Measurements from ENCODE around the gene STX16. TPM values are rescaled to one million over a fixed set of nuclear protein-coding genes. Genes with fewer than 3 reads are reported as not detected.

STX16 gene
- total RNA-seq, 1 donor = 26.5 TPM

DNA sequence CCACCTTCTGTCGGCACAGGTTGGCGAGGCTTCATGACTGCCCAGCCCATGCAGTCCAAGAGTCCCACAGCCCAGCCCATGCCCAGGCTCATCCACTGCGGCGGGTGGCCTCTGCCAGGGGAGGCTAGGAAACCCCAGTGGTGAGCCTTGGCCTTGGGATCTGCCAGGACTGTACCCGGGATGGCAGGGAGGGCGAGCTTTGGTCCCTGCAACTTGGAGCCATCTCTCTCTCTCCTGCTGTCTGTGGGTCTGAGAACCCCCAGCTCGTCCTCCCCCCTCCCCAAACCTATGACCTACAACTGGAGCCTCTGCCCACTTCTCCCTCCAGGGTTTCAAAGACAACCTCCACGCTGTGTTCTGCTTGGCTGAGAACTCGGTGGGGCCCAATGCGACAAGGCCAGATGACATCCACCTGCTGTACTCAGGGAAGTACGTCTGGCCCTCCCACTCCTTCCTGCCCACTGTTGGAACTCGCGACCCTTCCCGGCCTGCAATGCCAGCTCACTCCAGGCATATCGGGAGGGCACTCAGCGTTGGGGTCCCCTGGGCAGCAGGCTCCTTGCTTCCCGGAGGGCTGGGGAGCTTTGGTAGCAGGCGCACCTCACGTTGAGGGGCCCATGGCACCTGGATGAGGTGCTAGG is 61.2 kb downstream of the STX16 start:
- no peak for DNase-seq (ENCODE audit: low read depth)
- no peak overlapping the region for H3K4me3 ChIP-seq (ENCODE audit: low read depth, low read length)
- TF ChIP-seq, protein P1, sequence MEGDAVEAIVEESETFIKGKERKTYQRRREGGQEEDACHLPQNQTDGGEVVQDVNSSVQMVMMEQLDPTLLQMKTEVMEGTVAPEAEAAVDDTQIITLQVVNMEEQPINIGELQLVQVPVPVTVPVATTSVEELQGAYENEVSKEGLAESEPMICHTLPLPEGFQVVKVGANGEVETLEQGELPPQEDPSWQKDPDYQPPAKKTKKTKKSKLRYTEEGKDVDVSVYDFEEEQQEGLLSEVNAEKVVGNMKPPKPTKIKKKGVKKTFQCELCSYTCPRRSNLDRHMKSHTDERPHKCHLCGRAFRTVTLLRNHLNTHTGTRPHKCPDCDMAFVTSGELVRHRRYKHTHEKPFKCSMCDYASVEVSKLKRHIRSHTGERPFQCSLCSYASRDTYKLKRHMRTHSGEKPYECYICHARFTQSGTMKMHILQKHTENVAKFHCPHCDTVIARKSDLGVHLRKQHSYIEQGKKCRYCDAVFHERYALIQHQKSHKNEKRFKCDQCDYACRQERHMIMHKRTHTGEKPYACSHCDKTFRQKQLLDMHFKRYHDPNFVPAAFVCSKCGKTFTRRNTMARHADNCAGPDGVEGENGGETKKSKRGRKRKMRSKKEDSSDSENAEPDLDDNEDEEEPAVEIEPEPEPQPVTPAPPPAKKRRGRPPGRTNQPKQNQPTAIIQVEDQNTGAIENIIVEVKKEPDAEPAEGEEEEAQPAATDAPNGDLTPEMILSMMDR (IDR thresholded peaks at IDR 0.05; ENCODE audit: insufficient read depth, low read length) = no peak

DNA sequence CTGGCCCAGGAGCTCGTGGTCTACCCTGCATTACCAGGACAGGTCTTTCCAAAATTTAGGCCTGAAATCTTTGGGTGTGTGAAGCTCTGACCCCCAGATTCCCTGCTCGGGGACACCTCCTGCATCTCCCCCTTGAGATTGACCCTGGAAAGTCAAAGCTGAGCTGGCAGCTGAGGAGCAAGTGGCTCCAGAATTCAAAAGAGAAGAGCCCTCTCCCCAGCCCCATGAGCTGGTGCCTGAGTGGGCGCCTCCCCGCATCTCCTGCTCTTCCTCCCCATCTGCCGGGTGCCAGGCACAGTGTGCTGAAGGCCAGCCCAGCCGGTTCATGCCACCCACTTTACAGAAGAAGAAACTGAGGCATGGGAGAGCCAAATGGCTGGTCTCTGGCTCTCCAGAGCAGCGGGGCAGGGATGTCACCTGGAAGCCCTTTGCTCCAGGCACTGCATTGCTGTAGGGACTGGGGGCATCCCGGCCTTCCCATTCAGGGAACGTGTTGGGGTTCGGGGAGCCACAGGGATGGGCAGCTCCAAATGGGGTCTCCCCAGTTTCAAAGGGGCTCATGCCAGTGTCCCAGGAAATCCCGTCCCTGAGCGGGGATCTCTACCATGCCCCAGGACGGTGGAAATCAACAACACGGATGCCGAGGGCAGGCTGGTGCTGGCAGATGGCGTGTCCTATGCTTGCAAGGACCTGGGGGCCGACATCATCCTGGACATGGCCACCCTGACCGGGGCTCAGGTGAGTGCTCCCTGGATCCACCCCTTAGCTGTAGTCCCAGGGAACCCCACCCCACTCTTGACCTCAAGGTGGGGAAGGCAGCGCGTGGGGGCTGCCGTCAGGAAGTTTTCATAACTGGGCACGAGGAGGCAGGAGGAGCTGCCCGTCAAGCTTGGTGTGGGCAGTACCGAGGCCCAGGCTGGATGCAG is 62.0 kb downstream of the STX16 start:
- DNase-seq (ENCODE audit: low read depth) = no peak
- H3K4me3 ChIP-seq (ENCODE audit: low read depth, low read length) = no peak overlapping the region
- TF ChIP-seq, protein P1 (IDR thresholded peaks at IDR 0.05; ENCODE audit: insufficient read depth, low read length) = no peak

DNA sequence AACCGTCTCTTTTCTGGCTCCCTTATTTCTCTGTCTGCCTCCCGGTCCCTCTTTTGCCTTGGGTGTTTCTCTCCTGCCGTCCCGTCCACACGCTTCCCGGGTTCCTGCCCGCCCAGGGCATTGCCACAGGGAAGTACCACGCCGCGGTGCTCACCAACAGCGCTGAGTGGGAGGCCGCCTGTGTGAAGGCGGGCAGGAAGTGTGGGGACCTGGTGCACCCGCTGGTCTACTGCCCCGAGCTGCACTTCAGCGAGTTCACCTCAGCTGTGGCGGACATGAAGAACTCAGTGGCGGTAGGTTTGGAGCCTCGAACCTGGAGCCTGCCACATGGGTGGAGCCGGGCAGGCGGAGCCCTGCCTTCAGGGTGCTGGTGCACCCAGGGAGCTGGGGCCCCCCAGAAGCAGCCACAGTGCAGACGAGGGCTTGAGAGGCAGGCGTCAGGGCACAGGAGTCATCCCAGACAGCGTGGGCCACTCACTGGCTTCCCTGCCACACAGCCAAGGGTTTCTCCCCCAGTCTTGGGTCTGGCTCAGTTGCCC is 62.8 kb downstream of the STX16 start:
- TF ChIP-seq, protein P1 (IDR thresholded peaks at IDR 0.05; ENCODE audit: insufficient read depth, low read length) = no peak
- H3K4me3 ChIP-seq (ENCODE audit: low read depth, low read length) = no peak overlapping the region
- DNase-seq (ENCODE audit: low read depth) = no peak

DNA sequence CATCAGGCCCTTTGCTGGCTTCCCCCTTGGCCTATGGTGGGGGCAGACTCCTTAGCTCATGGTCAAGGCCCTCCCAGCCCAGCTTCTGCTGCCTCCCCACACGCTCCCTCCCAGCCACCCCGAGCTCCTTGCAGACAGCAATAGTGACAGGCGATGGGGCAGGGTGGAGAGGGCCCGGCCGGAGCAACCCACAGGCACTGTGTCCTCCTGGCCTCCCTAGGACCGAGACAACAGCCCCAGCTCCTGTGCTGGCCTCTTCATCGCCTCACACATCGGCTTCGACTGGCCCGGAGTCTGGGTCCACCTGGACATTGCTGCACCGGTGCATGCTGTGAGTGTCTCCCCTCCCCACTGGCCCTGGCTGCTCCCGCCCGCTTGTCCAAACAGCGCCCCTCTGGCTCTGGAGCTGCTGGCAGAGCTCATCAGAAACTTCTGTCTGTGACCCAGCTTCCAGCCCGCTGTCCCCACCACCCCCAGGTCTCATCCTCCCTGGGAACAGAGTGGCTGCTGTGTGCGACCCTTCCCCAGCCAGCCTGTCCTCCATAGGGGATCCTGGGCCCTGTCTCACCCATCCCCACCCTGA is 63.3 kb downstream of the STX16 start:
- no peak overlapping the region for H3K4me3 ChIP-seq (ENCODE audit: low read depth, low read length)
- TF ChIP-seq, protein P1 (IDR thresholded peaks at IDR 0.05; ENCODE audit: insufficient read depth, low read length) = no peak
- no peak for DNase-seq (ENCODE audit: low read depth)

DNA sequence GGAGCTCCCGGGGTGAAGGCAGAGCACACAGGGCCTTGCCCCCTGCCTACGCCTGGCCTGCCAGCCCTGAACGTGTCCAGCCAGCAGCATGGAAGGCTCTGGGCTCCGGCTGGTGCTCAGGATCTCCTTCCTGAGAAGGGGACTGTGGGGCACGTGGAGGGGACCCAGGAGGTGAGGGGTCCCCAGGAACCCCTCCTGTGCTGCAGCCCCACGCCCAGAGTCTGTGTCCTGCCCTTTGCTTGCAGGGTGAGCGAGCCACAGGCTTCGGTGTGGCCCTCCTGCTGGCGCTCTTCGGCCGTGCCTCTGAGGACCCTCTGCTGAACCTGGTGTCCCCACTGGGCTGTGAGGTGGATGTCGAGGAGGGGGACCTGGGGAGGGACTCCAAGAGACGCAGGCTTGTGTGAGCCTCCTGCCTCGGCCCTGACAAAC is 63.9 kb downstream of the STX16 start:
- no peak for DNase-seq (ENCODE audit: low read depth)
- H3K4me3 ChIP-seq (ENCODE audit: low read depth, low read length) = no peak overlapping the region
- TF ChIP-seq, protein P1 (IDR thresholded peaks at IDR 0.05; ENCODE audit: insufficient read depth, low read length) = no peak

DNA sequence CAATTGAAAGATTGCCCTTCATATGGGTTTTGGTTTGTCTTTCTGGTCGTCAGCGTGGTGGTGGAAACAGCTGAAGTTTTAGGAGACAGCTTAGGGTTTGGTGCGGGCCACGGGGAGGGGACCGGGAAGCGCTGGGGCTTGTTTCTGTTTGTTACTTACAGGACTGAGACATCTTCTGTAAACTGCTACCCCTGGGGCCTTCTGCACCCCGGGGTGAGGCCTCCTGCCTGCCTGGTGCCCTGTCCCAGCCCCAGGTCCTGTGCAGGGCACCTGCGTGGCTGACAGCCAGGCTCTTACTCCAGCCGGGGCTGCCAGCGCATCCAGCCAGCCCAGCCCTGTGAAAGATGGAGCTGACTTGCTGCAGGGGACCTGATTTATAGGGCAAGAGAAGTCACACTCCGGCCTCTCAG is 64.3 kb downstream of the STX16 start:
- no peak for DNase-seq (ENCODE audit: low read depth)
- no peak overlapping the region for H3K4me3 ChIP-seq (ENCODE audit: low read depth, low read length)
- TF ChIP-seq, protein P1 (IDR thresholded peaks at IDR 0.05; ENCODE audit: insufficient read depth, low read length) = no peak
